SH-SY5Y (cell line): ENCODE data around the gene PDYN.

Experiments
- GATA2 ChIP-seq: IDR thresholded peaks from 2 replicates; pipeline ENCODE4 v1.6.1; 2011; ENCODE audit warnings: mild to moderate bottlenecking, low read depth, low read length
- GATA3 ChIP-seq: IDR thresholded peaks from 2 replicates; pipeline ENCODE4 v1.6.1; 2011; ENCODE audit warnings: low read depth, mild to moderate bottlenecking, low read length, moderate library complexity

Gene PDYN

DNA sequence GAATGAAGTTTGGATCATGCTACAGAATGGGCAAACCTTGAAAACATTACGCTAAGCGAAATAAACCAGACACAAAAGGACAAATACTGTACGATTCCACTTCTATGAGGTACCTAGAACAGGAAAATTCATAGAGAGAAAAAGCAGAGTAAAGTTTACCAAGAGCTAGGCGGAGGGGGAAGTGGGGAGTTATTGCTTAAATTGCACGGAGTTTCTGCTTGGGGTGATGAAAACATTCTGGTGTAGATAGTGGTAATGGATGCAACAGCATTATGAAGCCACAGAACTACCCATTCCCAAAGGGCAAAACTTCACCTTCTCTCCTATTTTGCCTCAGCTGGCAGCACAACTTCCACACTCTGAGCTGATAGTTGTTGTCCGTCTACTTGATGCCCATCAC is 6.4 kb upstream of the PDYN start:
- TF ChIP-seq GATA2 (no peak), GATA3 (no peak)

DNA sequence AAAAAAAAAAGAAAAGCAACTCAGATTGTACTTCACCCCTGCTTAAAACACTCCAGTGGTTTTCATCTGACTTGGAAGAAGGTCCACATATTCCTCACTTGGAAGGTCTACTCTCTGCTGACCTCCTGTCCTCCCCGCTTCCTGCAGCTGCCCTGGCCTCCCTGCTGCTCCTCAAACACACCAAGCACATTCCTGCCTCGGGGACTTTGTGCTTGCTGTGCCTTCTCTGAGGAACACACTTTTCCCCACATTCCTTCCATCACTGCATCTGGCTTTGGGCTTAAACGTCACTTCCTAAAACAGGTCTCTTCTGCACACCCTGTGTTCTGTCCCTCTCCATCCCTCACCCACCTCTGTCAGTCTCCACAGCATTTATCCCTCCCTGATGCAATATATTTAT is 4.9 kb upstream of the PDYN start:
- TF ChIP-seq GATA2 (no peak), GATA3 (no peak)

DNA sequence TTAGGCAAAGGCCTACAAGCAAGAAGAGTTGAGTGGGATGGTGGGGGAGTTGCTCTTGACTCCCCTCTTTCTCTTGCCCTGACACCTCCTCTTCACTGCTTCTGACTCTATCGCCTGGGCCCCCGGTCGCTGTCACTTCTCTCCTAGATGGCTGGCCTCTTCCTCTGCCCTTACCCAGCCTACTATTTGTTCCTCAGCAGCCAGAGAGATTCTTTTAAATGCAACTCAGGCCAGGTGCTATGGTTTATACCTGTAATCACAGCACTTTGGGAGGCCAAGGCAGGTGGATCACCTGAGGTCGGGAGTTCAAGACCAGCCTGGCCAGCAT is 4.3 kb upstream of the PDYN start:
- TF ChIP-seq GATA2: no peak
- no peak for TF ChIP-seq GATA3

DNA sequence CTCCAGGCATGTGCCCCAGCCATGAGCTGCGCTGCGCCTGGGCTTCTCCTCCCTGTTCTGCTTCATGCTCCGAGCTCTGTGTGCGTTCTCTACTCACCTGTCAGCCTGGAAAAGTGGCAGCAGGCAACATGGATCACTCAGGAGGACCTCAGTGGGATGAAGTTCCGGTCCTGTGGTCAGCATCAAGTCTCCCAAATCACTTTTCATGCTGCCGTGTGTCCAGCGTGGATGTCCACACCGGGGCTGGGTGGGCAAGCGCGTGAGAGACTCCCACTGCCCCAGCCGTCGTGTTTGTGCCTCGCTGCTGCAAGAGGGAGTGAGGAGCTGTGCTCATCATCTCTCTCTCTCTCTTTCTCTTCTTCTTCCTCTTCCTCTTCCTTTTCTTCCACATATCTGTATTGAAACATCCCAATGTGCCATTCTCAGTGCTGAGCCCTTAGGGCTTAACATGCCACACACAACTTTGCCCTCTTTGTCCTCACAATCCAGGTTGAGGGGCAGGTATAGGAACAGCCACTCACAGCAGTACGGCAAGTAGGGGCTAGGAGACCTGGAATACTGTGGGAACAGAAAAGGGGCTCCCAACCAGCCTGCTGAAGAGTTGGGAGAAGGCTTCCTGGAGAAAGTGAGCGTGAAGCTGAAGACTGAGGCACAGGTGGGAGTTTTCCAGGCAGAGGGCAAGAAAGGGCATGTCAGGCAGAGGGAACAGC is 3.8 kb upstream of the PDYN start:
- TF ChIP-seq GATA3: no peak
- no peak for TF ChIP-seq GATA2

DNA sequence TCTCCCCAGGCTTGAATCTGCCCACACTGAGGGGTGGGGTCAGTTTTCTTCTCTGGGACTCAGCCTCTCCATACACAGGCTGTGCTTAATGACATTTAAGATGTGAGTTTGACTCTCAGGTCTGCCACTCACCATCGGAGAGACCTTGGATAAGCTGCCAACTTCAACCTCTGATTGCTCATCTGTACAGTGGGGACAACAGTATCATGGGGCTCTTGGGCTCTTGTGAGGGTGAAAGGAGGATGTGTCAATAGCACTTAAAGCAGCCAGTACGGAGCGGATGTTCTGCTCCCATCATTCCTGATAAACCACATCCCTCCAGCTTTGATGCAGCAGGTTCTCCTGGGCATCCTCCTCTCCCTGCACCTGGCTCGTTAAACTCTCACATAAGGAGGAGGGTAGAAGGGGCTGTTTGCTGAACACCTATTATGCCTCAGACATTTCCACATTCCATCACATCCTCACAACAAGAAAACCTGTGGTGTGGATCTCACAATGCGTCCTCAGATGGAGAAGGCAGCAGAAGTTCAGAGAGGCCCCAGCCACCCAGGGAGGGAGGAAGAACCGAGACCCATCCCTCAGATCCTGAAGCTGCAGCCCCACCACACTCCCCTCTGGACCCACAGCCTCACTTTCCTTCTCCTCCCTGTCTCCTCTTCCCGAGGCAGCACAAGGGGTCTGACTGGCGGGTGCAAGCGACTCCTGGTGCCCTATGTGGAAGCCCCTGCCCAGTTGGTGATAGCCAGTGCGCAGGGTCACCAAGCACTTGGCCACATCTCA is 1.9 kb upstream of the PDYN start:
- no peak for TF ChIP-seq GATA2
- no peak for TF ChIP-seq GATA3

DNA sequence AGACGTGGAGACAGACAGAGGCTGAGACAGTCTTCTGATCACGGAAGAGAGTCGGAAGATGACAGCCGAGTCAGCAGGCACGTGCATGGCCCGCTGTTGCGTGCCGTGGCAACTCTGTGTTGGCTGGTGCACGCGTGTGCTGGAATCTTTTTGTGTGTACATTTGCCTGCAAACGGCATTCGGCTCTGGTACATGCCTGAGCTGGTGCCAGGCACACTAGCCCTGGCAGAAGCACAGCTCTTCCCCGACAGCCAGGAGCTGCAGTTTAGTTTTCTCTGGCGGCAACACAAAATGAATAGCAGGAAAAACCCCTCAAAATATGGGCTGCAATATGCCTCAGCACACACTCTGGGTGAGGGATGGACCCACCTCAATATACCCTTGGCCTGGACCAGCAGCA is 769 bp upstream of the PDYN start:
- TF ChIP-seq GATA2 (no peak), GATA3 (no peak)

DNA sequence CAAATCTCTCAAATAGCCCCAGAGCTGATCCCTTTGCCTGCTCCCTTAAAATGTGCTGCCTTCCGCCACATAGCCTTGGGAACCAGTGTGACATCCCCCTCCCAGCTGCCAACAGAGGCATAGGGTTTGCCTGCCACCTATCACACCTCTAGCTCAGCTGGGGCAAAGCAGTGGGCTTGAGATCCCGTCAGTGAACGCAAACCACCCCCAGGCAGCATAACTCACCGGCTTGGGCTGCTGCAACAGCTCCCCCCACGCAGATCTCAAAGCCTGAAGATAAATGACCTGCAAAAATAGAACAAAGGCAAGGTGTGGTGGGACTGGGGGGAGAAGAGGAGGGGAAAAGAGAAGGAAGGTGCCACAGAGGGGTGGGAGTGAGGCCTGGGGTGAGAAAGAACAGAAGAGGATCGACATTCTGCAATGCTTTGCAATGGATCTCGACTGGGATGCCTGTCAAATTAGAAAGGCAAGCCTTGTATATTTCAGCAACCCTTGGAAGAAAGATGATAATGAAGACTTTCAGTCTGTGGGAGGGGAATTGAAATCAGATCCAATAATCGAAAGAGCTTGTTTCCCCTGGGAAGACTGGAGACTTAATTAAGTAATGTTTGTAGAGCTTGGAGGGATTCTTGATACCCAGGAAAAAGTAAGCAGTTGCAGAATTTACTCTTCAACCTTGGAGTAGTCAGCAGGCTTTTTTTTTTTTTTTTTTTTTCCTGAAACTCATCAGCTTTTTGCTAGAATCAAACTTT is 1.3 kb downstream of the PDYN start:
- TF ChIP-seq GATA2 (no peak), GATA3 (no peak)

DNA sequence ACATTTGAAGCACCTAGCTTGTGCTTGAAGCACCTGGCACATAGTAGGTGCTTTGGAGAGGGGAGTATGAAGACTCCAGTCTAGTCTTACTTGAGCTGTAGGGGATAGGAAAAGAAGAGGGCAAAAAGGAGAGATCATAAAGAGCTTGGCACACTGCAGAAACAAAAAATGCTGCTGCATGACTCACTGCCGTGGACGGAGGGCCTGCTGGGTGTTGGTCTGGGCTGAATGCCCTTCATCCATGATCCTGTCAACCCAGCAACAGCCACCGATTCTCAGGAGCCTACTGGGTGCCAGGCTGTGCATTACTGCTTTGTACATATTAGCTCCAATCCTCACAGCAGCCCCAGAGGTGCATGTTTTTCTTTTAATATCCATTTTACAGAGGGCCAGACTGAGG is 6.0 kb downstream of the PDYN start:
- TF ChIP-seq GATA2: no peak
- TF ChIP-seq GATA3: no peak

DNA sequence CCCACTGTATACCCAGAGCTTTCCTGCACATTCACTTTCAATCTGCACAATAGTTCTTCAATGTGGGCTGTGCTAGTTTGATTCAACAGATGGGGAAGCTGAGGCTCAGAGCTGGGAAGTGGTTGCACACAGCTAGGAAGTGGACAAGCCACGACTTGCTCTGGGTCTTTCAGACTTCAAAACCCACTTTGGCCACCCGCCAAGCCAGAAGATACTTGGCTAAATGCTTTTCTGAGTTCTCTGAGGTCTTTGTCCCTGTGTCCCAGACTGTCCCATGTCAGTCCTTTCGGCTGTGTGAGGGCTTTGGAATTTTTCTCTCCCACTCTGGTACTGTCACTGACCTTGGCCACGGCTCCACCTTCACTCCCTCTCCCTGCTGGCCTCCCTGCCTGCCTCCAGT is 10.6 kb downstream of the PDYN start:
- TF ChIP-seq GATA2 (no peak), GATA3 (no peak)

DNA sequence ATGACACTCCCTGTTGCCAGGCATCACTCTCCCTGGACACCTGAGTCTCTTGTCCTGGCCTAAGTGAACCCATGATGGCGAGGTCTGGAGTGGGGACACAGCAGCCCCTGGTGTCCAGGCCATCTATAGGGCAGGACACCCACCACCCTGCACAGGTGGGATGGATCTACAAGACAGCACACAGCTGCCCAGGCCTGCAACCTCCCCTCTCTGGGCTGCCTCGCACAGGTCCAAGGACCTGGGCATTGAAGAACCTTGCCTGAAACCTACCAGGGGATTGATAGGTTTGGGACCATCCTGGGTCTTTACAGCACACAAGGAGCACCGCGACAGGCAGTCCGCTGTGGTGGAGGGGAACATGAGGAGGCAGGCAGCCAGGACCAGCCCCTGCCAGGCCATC is 11.2 kb downstream of the PDYN start:
- TF ChIP-seq GATA2 (no peak), GATA3 (no peak)

DNA sequence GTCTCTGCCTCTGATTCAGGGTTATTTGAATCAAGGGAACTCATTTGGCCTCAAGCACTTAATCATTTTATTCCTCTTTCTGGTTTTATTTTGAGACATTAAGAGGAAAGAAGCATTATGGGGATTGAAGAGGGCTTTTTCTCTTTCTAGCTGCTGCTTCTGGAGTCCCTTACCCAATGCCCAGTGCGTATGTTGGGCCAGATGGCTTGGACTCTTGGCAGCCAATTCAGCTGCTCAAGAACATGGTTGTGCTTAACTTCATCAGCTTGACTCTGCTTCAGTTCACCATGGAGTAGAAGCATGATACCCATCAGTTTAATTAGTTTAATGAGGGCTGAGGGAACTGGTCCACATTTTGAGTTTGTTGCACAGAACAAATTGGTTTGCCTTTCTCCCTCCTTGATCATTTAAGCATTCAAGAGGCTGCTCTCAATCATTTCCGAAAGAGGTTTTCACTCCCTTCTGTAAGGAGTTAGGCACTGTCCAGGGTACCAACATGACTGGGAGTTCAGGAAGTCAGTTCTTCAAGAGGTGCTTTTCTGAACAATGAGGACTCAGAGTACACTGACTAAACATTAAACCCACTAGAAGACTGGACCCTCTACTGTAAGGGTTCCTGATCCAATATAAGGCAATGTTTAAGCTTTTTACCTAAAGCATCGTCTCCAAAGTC is 14.6 kb downstream of the PDYN start:
- TF ChIP-seq GATA2: no peak
- TF ChIP-seq GATA3: no peak

DNA sequence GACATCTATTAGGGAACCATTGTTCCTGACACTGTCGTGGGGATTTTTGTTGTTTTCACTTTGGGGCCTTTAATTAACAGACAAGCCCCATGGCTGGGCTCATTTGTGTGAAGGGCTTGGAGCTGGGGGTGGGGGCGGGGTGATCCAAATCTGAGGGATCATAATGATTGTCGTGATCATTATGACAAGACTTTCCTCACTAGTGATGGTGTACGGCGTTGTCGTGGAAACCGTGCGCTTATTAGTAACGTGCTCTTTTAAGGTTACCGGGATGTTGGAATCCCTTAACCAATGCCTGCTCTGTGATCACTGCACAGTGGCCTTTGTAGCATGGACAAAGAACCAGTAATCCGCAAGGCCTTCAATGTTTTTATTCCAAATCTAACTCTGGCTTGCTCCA is 18.6 kb downstream of the PDYN start:
- TF ChIP-seq GATA2 (no peak), GATA3 (no peak)

DNA sequence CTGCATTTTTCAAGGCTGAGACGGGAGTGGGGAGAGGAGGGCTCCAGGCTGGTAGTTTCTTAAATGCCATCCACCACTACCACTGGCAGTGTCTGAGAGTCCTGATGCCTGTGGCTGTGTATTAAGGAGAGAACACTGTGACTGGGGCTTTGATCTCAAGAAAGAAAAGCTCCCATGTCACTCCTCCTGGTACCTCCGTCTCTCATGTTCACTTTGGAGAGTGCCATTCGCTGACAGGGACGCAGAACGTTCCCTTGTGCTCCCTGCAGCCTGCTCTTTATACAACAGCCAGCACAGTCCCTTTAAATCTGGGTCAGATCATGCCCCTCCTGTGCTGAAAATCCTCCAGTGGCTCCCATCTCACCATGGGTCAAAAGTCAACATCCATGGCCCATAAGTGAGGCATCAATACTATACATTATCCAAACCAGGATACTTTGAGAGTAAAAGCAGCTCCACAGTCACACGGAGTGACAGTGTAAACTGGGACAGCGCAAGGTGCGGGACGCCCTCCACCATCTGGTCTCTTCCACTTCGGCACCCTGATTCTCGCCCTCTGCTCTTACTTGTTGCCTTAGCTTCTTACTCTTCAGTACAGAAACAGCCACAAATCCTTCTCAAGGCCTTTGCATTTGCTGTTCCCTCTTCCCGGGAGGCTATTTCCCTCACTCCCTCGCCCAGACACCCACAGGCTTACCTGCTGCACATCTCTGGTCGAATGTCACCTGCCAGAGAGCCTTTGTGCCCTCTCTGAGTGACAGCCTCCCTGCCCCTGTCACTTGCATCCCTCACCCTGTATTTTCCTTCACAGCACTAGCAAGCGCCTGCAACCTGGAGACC is 20.0 kb downstream of the PDYN start:
- TF ChIP-seq GATA2 (no peak), GATA3 (no peak)
